Cardiac septum (tissue), 1 donor: Measurements from ENCODE around the gene WNT11. TPM values are rescaled to one million over a fixed set of nuclear protein-coding genes. Genes with fewer than 3 reads are reported as not detected.

Source experiments
- DNase-seq: peaks from one replicate; pipeline ENCODE4 v3.0.0-alpha.2; 2020; ENCODE audit warnings: low spot score
- intact Hi-C: fragments of 100-400 bp; cut with DNase I; formaldehyde crosslinking; loops from one replicate; pipeline ENCODE4 v1.14.0; 2022
- long read RNA-seq: library from polyadenylated mRNA; unstranded; transcript quantifications from one replicate; pipeline ENCODE4 v2.0.0, GENCODE V29; 2021
- total RNA-seq: library from RNA; stranded (reverse); fragmentation: NEBNext Ultra II Directional; extraction: Animal tissue kit (Norgen Biotek cat#: 25700); gene quantifications from one replicate; pipeline ENCODE4 v1.2.1, GENCODE V29; 2021
- donor health status: DM: no; HTN: no; CAD: no.

The WNT11 gene
- total RNA-seq: 9.2 TPM
- long read RNA-seq, partial matches to known transcripts: 0 of 21 reads
- long read RNA-seq, other reads (novel, unspliced or antisense): 20 of 21 reads

DNA sequence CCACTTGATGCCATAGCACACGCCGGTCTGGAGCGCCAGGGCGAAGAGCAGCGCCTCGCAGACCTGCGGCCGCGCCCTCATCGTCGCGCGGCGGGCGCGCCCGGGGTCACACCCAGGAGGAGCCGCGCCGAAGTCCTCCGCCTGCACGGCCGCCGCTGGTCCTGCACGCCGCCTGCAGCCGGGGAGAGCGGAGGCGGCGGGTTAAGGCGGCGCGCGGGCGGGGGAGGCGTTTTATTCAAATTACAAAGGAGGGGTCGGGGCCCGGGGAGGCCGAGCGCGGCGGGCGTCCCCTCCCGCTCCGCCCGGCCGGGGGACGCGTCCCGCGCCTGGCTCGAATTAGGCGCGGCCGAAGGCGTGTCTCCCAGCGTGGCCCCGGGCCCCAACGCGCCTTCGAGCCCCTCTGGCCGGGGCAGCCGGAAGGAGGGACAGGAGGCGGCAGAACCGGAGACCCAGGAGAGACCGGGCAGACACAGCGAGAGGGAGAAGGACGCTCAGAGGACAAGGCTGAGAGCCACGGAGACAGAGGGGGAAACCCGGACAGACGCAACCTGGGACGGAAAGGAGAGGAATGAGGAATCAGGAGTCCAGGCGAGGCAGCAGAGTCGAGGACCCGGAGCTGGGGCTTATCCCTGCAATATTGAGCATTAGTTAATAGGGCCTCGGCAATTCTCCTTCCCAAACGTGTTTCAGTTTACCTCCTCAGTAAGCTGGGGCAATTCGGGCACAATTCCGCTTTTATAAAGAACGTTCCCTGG, at the start of gene WNT11:
Gene WNT11 (minus strand): TSS at position 176 of the 755 bp plus-strand sequence. CDS start 95 bp downstream, at position 81.
- no peak for DNase-seq
- intact Hi-C loops: loop anchor here (2.0 to 5.0 kb wide), 4 partner anchors 174 to 310 kb away; partner anchors contain the start of genes GVQW3 and THAP12

DNA sequence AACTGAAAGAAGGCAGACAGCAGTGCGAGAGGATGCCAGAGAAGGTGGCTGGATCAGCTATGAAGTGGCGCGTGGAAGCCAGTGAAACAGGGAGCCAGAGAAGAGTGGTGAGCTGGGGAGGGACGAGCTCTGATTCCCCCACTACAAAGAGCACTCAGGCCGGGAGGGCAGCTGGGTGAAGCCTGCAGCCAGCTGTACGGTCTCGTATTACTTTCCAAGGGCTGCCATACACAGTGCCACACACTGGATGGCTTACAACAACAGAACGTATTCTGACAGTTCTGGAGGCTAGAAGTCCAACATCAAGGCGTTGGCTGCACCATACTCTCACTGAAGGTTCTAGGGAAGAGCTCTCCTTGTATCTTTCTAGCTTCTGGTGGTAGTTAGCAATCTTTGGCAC, 47.1 kb upstream of the WNT11 start:
- DNase-seq: no peak
- intact Hi-C loops: no loop called here

DNA sequence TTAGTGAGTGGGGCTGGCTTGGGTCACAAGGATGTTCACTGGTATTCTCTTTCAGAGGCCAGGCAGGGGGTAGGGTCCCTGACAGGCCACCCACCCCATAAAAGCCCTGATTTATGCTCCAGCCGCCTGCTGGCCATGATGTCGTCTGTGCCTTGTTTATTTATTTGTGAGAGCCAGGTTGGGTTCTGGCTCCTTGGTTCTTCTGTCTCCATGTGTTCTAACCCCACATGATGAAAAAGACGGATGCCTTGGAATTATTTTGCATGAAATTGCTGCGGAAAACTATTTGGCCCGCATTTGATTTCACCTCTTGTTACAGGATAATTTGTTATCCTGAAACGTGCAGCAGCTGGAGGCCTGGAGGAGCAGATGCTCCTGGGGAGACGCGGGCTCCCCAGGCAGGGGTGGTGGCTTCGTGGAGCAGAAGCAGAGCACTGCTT, 46.3 kb upstream of the WNT11 start:
- intact Hi-C loops: no loop called here
- no peak for DNase-seq

DNA sequence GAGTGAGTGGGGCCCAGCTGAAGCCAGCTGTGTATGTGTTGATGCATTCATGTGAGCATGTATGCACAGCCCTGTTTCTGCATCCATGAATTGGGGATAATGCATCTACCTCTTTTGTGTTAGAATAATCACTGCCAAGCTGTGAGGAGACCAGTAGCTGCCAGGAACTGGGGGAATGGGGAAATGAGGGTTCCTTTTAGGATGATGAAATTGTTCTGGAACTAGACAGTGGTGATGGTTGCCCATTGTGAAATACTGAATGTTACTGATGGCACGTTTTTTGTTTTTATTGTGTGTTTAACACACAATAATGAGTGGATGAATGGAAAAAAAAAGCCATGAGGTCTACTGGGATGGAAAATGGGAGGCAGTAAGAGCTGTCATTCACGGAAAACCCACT, 45.3 kb upstream of the WNT11 start:
- intact Hi-C loops: no loop called here
- no peak for DNase-seq

DNA sequence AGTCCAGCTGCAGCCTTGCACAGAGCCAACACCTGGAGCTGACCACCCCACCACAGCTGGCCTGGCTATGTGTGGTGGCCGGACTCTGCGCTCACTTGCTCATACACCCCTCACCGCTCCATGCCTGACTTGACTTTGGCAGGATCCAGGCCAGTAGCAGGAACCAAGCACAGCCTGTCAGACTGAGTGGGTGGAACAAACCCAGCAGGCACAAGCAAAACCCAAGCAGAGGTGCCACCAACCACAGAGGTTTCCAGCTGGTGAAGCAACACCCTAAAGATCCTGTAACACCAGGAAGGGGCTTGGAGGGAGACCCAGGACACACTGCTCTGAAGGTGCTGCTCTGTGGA, 44.9 kb upstream of the WNT11 start:
- intact Hi-C loops: no loop called here
- DNase-seq: no peak

DNA sequence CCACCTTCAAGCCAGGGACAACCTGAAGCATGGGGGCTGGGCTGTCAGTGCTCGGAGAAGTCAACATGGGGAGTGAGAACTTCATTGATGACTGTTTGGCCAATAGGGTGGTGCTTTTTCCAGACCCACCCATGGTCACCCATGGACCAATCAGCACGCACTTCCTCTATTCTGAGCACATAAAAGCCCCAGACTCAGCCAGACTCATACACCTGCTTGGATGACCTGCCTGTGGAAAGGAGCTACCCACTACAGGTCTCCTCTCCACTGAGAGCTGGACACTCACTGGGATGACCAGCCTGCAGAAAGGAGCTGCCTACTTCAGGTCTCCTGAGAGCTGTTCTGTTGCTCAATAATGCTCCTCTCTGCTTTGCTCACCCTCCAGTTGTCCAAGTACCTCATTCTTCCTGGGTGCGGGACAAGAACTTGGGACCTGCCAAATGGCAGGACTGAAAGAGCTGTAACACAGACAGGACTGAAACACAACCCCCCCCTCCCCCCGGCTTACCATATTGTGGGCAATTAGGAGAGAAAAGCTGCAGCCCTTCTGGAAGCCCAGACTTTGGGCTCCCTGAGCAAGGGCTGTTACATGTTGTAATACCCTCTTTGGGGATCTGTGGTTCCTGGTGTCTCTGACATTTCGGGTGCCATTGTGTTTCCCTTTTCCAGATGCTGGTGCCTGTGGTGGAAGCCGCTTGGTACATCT, 44.4 kb upstream of the WNT11 start:
- no peak for DNase-seq
- intact Hi-C loops: no loop called here

DNA sequence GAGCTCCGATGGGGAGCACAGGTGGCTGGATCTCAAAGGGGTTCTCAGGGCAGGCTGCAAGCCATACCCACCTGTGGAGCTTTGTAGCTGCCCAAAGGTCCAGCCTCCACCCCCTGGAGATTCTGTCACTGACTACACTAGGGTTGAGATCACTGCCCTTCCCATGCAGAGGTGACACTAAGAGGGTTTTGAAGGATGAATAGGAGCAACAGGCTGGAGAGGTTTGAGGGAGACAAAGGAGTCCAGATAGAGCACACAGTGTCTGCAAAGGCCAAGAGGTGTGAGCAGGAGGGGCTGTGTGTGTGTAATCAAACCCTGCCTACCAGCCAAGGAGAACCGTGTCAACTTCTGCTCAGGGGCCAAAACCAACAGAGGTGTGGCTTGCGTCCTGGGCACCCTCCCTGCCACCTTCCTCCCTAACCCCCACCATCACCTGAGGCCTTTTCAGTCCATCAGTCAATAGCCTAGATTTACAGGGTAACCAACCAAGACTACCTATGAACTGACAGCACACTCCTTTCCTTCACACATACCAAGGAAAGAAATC, 43.0 kb upstream of the WNT11 start:
- no peak for DNase-seq
- intact Hi-C loops: no loop called here

DNA sequence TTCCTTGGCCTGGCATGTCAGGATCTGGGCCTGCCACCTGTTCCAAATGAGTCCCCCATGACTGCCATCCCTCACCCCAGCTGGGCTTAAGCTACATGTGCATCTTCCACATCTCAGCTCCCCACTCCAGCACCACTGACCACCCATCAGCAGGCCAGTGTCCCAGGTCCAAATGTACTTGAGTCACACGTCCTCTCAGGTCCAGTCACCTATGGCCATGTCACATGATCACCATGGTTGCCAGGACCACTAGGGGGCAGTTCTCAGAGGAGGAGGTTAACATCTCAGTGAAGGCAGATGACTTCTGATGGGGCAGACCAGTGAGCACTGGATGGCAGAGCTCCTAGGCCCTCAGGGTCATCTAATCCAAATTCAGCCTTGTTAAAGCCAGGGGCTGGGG, 41.9 kb upstream of the WNT11 start:
- intact Hi-C loops: no loop called here
- DNase-seq: no peak

DNA sequence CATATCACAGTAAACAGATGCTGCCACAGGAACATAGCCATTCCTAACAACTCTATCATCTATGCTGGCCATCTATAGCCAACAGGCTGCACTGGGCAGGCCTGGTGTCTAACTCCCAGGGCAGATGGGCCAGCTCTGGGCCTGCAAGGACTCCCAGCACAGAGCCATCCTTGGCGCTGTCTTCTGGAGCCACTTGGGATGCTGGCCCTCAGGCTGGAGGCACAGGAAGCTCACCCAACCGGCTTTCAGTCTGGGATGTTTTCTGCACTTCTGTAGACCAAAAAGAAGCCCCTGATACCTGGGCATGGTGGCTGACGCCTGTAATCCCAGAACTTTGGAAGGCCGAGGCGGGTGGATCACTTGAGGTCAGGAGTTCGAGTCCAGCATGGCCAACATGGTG, 40.8 kb upstream of the WNT11 start:
- no peak for DNase-seq

DNA sequence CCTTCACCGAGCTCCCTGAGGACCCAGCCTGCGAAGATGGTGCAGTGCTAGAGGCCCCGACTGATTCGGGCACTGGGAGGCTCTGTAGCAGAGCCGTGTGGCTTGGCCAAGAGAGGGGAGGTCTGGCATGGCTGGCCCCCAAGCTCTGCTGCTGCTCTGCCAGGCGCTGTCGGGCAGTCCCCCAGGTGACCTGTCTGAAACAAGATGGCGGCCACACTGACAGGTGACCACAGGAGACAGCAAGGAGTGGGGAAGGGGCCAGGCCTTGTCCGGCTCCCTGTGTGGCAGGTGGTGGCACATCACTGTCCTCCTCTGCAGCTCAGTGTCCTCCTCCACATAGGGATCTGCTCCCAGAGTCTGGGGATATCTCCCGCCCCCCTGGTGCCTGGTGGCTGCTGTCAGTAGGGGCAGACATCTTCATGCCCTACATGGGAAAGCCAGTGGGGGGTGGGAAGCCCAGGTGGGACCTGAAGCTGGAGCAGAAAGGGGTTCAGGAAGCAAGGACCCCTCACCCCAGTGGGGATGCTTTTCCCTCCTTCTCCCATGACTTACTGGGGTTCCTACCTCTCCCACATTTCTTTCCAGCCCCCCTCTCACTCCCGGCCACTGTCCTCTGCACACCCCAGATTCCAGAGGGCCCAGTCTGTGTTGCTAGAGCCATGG, 40.1 kb upstream of the WNT11 start:
- intact Hi-C loops: no loop called here
- no peak for DNase-seq

More for the DNA sequence above, 40.8 kb upstream of the WNT11 start:
- intact Hi-C loops: no loop called here

DNA sequence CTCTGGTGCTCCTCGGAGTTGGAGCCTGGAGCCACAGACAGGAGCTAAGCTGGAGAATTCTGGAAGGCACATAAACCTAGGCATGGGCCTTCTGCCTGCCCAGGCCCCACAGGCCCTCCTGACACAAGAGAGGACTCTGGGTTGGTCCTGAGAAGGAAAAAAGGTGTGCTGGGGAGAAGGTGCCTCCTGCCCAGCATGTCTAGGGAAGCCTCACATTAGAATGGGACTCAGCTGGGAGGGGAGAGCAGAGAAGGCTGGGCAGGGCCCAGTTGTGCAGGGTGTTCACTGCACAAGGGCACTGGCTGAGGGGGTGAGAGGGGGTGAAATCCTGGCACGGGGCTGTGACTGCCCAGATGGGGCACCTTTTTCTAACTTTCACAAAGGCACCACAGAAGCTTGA, 39.4 kb upstream of the WNT11 start:
- no peak for DNase-seq
- intact Hi-C loops: no loop called here

DNA sequence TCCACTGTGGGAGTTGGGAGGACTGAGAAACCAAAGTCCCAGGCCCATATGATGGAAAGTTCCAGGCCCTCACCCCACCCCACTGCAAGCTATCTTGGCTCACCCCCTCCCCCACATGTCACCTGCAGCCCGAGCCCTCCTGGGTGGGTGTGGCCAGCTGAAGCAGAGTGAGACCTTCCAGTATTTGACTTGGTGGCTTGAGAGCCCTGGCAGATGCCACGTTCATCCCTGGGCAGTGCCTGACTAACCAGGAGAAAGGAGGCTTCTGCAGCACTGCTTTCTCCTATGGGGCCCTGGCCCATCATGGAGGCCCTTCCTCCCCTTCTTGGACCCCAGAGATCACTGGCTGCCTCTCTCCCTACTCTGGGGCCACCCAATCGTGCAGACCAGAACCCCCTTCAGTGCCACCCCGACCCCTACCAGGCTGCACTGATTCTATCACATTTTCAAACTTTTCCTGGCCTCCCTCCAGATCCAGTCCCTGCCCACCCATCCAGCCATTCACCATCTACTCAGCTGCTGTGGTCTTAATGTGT, 38.1 kb upstream of the WNT11 start:
- no peak for DNase-seq
- intact Hi-C loops: no loop called here

DNA sequence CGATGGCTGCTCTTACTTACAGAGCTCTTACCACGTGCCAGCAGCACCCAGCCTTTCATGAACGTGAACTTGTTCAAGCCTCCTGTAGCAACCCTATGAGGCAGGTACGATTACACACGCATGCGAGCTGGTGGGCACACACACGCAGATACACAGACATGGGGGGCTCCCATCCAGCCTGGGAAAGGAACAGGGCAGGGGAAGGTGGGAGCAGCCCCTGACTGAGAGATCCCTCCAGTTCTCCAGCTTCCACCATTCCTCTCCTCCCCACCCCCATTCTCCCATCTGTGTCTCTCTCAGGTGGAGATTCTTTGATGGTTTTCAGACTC, 37.6 kb upstream of the WNT11 start:
- DNase-seq: no peak
- intact Hi-C loops: no loop called here

DNA sequence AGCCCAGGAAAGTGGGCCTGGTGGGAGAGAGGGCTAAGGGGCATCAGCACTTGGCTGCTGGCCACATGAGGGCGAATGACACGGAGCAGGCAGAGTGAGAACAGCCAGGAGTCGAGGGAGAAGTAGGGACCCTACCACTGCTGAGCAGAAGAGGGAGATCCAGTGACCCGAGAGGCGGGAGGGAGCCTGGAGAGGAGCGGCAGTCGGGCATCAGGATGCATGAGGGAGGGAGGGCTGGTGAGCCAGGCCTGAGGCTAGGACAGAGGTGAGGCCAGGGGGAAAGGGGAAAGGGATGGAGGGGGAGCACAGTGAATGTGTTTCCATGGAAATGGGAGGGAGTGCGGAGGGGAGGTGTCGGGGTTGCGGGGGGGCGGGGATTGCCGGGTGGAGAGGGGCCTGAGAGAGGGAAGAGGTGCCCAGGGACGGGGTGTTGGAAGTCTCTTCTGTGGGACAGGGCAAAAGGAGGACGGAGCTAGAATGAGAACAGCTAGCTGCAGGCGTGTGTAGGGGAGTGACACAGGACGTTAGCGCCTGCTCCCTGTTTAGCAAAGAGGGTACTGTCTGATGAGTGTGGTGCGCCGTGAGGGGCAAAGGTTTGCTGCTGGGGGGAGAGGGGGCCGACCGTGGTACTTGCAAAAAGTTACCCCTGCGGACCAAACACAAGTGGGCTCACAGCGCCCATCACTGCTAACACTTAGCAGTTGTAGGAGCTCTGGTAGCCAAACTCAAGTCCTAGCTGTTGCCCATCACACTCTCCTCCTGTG, 37.1 kb upstream of the WNT11 start:
- no peak for DNase-seq
- intact Hi-C loops: no loop called here

DNA sequence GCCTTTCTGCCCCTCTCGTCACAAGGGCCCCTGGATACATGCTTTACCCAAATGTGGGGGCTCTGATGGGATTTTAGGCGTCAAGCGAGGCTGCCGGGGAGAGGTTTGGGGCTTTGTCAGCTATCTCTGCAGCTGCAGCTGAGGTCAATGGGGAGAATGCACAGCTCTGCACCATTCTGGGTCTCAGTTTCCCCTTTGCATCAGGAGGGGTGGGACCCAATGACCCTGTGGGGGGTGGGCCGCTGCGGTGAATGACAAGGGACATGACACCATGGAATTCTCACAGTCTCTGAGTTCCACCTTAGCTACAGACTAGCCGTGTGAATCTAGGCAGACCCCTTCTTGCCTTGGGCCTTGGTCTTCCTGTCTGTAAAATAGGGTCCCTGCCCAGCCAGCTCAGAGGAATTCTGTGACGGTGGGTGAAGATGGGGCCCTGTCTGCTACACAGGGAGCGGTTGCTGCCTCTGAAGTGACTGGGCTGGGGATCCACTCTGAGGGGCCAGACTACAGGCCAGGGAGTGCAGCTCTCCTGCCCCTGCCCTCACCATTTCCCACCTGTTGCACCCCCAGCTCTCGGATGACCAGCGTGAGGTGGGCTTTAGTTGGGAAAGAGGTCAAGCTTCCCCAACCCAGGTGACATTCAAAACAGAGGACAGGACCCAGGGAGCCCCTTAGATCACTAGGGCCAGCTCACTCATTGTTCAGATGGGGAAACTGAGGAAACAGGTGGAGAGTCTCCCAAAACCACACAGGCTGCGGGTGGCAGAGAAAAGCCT, 35.9 kb upstream of the WNT11 start:
- intact Hi-C loops: no loop called here
- DNase-seq: no peak

DNA sequence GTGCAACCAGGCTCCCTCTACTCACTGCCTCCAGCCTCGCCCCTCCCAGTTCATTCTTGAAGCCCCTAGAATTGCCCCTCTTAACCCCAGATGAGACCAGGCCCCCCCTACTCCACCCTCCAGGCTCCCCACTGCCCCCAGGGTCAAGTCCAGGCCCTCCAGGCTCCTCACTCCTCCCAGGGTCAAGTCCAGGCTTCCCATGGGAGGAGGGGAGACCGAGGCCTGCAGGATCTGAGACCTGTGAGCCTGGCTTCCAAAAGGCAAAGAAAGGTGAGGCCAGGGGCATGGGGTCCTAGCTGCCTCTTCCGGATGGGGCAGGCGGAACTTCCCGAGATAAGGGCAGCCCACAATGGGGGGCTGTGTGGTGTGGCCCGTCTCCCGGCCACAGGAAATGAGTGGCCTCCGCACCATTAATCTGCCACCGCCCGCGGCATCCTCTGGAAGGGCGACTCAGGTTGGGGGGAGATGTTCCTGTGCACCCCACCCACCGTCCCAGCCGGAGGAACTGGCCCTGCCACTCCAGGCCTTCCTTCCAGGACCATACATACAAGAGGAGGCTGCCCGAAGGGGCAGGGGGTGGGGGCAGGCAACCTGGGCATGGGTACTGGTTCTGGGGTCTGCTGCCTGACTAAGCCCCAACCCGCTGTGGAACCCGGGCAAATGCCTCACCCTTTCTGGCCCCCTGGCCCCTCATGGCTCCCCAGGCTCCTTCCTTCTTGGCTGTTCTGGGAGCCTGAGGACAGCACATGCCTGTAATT, 35.1 kb upstream of the WNT11 start:
- DNase-seq: no peak
- intact Hi-C loops: no loop called here

DNA sequence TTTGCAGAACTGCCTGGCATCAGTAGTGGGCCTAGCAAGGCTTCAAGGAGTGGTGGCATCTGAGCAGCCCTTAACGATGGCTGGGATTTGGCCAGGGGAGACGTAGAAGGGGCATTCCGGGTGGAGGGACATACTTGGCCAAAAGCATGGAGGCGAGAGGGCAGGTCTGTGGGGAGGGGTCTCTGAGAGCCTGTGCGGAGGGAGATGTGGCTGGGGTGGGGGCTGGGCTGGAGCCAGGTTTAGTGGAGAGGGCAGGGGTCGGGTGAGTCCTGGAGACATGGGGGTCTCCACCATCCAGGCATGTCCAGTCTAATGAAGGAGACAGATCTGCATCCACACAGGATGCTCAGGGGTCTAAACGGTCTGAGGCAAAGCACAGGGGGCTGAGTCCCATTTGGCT, 34.4 kb upstream of the WNT11 start:
- intact Hi-C loops: no loop called here
- DNase-seq: no peak

DNA sequence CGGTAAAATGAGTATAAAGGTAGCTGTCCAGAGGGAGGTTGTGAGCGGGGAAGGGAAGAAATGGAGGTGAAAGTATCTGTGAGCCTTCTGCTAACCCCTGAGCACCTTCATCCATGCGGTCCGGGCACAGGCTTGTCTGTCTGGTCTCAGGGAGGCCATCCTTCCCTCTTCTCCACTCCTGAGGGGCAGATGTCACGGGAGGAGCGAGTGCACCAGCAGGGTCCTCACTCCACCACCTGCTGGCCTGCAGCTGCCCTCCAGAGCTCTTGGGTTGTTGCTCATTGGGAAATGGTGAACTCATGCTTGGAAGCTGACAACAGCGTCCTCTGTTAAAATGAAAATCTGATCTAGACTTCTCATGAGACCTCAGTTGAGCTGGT, 33.8 kb upstream of the WNT11 start:
- intact Hi-C loops: no loop called here
- DNase-seq: no peak
